ENCODE data around the gene NEAT1. TPM values are rescaled to one million over a fixed set of nuclear protein-coding genes. Genes with fewer than 3 reads are reported as not detected.
"Not testable (repeated sequence)": the region's sequence is repeated elsewhere in the genome, so short reads cannot be mapped to it uniquely, and the experiment has no call there.

The NEAT1 gene
- total and polyA plus RNA-seq, 9 of the 15 experiments (the other 6 are each of a cell fraction or from before 2014, with no cell fraction given) = 20.1 to 389 (median 62.8) TPM

DNA sequence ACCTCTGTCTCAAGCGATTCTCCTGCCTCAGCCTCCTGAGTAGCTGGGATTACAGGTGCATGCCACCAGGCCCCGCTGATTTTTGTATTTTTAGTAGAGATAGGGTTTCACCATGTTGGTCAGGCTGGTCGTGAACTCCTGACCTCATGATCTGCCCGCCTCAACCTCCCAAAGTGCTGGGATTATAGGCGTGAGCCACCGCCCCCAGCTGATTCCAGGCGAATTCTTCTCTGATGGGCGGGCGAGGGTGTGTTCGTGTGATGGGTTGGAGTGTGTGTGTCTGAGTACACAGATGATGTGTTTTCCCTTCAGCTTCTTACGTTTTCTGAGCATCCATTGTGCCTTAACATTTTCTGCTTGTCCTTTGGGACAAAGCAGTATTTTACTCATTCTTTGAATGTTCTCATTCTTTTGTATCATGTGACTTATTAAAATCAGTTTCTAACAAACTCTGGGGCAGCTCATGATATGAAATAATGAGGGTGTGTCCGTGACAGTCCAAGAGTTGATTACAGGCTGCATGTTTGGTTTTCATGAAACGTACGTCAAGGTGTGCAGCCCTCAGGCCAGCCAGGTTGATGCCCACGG is 9.4 kb upstream of the NEAT1 start:
- in situ Hi-C loops (cut with MboI); H3K9ac ChIP-seq (ENCODE audit: insufficient read depth in 1 of 2, low read depth in 2 of 2, low read length in 2 of 2); H2AFZ ChIP-seq (ENCODE audit: low read depth, low read length); BruUV-seq (replicated peaks); H3K27ac ChIP-seq (ENCODE audit: extremely low read depth, low read depth, low read length); H3K9me1 ChIP-seq (ENCODE audit: control insufficient read depth, insufficient read depth, low read length); DNase-seq (ENCODE audit: extremely low read depth in 1 of 4, low spot score in 3 of 4); H4K20me1 ChIP-seq (replicated peaks; ENCODE audit: control insufficient read depth, insufficient read depth, low read length); H3K9me3 ChIP-seq (replicated peaks; ENCODE audit: control insufficient read depth, insufficient read depth, low read depth, low read length); intact Hi-C loops (cut with micrococcal nuclease); H3K4me2 ChIP-seq (ENCODE audit: insufficient read depth, low read length); H3K27me3 ChIP-seq (ENCODE audit: control insufficient read depth in 2 of 2, insufficient read depth in 2 of 2, low read length in 2 of 2); ATAC-seq; H3K4me3 ChIP-seq; CTCF ChIA-PET (ENCODE audit: low intra/inter-chr PET ratio): not testable (repeated sequence)
- Histone ChIP-seq H3K4me1 (replicated peaks in 1 of 2; ENCODE audit: control insufficient read depth in 2 of 2, insufficient read depth in 2 of 2, low read length in 2 of 2) (peaks cover 25 to 40% of the 10 kb centered on the region in 2 experiments), H3K79me2 (ENCODE audit: control insufficient read depth, insufficient read depth, low read length) (peaks cover 24% of the 10 kb centered on the region), H3K36me3 (ENCODE audit: control insufficient read depth, insufficient read depth, low read length) (peaks cover 42% of the 10 kb centered on the region; the same call in 2 of the 3 replicates)
- POLR2A ChIA-PET = interaction anchor here (0.6 to 17.3 kb wide), 11 partner anchors 9 to 93 kb away, joined by 3 to 704 read pairs (median 8); partner anchors contain the start of genes MALAT1 and NEAT1
- peak; percentile 75 for FAIRE-seq
- TF ChIP-seq ZNF121 (CRISPR knock-in tag; conservative IDR thresholded peaks at IDR 0.05) = 0 out of 2 replicates have a peak, but pooled peaks have one; percentile 14
- TF ChIP-seq, protein P1, sequence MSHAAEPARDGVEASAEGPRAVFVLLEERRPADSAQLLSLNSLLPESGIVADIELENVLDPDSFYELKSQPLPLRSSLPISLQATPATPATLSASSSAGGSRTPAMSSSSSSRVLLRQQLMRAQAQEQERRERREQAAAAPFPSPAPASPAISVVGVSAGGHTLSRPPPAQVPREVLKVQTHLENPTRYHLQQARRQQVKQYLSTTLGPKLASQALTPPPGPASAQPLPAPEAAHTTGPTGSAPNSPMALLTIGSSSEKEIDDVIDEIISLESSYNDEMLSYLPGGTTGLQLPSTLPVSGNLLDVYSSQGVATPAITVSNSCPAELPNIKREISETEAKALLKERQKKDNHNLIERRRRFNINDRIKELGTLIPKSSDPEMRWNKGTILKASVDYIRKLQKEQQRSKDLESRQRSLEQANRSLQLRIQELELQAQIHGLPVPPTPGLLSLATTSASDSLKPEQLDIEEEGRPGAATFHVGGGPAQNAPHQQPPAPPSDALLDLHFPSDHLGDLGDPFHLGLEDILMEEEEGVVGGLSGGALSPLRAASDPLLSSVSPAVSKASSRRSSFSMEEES (CRISPR knock-in tag; IDR thresholded peaks at IDR 0.05) = peak; percentile 67
- WGBS (ENCODE audit: insufficient coverage, low coverage, missing lambda C conversion rate) = 87% methylated on average over 15 of the region's 15 CpGs

Measured in K562 (cell line).